HG03045 (cell line): Measurements from ENCODE around the gene ADARB2.
"Not testable (repeated sequence)": the region's sequence is repeated elsewhere in the genome, so short reads cannot be mapped to it uniquely, and the experiment has no call there.

Experiments
- ATAC-seq: cut with Tn5 transposase; IDR thresholded peaks from one replicate; pipeline ENCODE4 v1.9.1; 2021; ENCODE audit warnings: mild to moderate bottlenecking, moderate library complexity; ENCODE audit not compliant: unreplicated experiment

The ADARB2 gene

DNA sequence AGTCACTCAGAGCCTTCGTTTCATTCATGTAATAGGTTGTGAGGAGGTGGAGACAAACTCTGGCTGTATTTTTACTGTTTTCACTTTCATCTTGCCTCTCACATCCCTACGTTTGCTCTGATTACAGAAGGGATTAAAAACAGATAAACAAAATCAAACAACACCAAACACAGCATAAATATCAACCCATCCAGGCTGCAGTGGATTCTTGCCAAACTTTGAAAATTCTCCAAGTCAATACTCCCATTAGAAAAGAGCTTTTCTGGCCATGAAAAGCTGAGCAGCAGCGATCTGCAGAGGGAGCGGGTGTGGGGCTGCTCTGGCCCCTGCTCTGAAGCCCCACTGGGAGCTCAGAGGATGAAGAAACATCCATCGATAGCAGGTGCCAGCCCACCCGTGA lies 397.9 kb downstream of the ADARB2 start:
- ATAC-seq = no peak

DNA sequence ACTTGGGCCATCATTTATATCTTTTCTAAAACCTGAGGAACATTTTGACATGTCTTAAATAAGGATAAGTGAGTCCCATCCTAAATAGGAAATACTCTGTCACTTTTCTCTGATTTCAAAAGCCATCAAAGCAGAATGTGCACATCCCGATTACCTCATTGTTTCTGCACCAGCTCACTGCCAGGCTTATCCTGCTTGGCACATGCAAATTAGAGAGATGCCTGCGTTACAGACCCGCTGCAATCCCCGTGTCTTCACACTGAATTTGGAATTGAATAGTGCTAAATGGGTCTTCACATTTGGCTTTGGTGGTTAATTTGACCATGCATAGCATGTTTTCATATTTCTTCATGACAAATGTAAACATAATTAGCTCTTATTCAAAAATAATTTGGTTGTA lies 401.7 kb downstream of the ADARB2 start:
- no peak for ATAC-seq

DNA sequence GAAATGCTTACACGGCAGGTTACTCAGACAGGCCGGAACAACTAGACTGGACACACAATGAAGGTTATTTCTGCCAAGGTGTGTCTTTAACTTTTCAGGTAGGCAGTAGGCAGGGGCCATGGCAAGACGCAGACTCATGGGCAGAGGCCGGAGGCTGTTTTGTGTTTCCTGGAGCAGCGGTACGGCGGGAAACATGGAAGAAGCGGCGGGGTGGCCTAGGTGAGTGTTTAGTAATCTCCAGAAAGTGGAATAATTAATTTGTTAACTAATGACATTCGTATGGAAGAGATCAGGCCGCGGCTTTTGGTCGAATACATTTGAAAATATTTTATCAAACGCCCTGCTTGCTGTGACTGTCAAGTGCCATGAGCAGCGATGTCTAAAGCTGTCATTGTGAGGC lies 403.3 kb downstream of the ADARB2 start:
- no peak for ATAC-seq

DNA sequence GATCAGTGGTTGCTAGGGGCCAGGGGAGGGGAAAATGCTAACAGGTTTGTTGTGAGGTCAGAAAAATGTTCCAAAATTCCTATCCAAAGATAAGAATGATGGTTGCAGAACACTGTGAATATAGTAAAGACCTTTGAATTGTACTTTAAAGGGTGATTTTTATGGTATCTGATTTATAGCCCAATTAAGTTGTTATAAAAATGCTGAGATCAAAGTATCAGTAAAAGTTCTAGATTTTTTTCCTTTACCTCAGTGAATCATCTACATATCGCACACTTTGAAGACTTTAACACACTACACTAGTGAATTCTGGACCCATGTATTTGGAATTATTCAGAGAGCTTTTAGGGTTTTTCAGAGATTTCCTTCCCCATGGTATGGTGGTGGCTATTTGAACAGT lies 405.8 kb downstream of the ADARB2 start:
- no peak for ATAC-seq

DNA sequence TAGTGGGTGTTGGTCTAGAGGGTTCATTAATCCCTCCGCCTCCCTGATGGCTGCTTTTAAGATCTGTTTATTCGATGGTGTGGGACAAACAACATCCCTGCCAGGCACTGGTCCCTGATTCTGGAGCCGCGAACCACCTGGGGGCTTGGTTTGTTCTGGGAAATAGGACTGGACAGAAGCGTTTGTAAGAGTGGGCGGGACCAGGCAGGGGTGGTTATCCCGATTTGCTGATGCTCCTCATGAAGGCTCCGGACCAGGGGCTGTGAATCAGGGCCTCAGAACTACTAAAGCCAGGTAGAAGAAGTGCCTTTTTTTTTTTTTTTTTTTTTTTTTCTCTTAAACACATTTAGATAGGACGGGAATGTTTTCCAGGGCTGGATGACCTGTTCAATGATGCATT lies 407.7 kb downstream of the ADARB2 start:
- ATAC-seq = no peak

DNA sequence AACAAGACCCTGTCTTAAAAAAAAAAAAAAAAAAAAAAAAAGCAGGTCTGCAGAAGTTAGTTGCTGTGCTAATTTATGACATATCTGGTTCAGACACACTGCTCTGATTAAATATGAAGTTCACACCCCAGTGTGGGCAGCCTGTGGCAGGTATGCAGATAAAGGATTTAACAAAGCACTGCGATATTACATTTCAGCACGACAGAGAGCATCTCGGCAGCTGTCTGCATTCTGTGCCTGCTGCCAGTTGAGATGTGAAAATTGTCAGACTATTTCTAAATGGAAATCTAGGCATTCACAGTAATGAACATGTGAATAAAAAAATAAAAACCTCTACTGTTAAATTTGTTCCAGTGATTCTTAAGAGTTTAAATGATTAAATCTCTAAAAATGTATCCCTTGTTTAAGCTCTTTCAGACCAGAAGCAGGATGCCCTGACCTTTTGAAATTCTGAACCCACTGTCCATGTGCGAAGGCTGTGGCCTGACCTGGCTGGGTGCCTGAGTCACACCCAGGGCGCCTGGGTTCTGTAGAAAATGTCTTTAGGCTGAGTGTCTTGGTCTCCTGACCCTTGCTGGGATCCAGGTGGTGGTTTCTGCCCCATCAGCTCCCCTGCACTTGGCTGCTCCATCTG lies 408.2 kb downstream of the ADARB2 start:
- no peak for ATAC-seq

DNA sequence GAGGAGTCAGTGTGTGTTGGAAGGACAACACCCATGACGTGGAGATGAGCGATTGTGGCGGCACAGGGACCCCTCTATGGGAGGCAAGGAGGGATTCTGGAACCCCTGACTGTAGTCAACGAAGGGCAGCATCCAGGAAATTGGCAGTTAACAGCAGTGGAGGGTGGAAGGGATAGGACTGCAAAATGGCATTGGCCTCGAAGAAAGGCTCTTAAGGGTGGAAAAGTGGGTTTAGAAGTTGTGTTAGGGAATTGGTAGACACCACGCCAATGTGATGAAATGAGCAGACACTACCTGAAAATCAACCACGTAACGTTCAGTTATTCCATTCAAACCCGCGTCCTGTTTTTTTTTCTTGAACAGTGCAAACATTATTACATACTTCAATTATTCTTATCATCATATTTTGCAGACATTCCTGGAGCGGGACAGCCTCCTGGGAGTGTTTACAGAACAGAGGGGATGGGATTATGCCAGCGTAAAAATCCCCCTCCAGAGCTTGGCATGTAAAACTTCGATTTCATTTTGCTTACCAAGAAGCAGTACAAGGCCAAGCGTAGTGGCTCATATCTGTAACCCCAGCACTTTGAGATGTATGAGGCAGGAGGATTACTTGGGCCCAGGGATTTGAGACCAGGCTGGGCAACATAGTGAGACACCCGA lies 409.0 kb downstream of the ADARB2 start:
- no peak for ATAC-seq

DNA sequence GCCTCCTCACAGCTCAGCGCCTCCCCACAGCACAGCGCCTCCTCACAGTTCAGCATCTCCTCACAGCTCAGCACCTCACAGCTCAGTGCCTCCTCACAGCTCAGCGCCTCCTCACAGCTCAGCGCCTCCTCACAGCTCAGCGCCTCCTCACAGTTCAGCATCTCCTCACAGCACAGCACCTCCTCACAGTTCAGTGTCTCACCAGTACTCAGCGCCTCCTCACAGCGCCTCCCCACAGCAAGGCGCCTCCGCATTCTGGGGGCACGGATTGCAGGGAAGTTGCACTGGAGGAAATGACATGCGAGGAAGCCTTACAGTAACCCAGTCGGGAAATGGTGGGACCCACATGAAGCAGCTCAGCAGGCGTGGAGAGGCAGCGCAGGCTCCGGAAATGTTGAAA lies 409.6 kb downstream of the ADARB2 start:
- no peak for ATAC-seq

DNA sequence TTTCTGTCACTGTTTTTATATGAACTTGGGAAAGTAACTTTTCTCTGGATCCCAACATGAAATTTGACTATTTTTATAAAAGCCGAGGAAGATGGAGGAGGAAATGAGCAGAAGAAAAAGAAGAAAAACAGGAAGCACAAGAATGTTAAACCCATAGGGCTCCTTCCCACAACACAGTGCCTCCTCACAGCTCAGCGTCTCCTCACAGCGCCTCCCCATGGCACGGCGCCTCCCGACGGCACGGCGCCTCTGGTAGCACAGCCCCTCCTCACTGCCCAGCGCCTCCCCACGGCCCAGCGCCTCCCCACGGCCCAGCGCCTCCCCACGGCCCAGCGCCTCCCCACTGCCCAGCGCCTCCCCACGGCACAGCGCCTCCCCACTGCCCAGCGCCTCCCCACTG lies 410.8 kb downstream of the ADARB2 start:
- not testable (repeated sequence) for ATAC-seq

DNA sequence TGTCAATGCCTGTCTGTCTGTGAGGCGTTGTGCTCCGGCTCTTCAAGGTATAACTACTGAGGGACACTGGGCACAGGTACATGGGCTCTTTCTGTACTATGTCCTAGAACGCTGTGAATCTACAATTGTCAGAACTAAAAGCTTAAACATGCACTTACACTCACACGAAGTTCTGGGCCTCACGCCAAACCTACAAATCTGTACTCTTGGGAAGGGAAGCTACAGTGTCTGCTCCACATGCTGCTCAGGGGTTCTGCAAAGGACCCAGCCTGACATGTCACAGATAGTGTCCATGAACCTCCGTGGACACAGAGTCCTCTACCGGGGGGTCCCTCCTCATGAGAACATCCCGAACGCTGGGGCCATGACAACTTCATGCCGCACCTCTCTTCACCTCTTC lies 412.4 kb downstream of the ADARB2 start:
- no peak for ATAC-seq

DNA sequence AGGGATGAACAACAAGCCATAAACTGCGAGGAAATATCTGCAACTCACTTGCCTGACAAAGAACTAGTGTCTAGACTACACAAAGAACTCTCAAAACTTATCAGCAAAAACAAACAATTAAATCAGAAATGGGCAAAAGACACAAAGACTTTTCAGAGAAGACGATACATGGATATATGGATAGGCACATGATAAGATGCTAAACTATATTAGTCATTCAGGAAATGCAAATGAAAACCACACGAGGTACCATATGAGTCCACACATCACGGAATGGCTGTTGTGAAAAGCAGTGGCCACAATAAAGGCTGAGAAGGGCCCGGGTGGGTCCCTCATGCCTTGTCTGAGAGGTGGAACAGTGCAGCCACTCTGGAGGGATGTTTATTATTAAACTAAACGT lies 413.4 kb downstream of the ADARB2 start:
- no peak for ATAC-seq

DNA sequence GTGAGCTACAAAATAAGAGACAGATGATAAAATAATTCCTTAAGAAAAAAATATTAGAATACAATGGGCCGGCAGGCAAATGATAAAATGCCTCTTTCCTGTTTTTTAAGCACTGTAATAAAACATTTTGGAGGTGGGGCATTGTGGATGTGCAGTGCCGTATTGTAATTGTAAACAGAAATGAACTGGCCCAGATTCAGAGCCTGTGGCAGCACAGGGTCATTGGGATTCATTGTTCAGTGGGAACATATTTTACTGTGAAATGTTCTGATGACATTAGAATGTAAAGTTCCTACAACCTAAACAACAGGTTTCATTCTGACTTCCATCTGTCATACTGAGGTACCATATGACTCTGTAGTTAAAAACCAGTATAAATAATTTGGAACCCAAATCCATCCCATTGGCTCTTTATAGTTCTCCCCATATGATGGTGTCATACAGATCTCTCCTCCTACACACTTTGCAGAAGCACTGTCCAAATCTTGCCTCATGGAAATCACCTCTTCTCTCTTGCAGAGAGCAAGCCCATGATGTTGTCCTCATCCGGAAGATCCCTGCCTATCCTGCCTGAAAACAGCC lies 416.5 kb downstream of the ADARB2 start:
- no peak for ATAC-seq

DNA sequence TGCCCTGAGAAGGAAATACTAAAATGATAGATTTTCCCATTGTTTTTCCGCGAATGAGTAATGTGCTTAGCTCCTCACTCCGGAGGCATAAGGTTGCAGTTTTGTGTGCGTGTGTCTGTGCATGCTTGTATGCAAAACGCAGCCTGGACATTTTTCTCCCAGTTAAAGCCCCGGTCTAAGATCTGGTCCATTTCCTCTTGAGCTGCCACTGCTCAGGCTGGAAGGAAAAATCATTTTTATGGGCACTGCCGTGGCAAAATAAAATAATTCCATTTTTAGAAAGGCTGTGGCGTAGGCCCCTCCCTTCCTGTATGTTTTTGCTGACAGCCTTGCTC lies 420.5 kb downstream of the ADARB2 start:
- no peak for ATAC-seq

DNA sequence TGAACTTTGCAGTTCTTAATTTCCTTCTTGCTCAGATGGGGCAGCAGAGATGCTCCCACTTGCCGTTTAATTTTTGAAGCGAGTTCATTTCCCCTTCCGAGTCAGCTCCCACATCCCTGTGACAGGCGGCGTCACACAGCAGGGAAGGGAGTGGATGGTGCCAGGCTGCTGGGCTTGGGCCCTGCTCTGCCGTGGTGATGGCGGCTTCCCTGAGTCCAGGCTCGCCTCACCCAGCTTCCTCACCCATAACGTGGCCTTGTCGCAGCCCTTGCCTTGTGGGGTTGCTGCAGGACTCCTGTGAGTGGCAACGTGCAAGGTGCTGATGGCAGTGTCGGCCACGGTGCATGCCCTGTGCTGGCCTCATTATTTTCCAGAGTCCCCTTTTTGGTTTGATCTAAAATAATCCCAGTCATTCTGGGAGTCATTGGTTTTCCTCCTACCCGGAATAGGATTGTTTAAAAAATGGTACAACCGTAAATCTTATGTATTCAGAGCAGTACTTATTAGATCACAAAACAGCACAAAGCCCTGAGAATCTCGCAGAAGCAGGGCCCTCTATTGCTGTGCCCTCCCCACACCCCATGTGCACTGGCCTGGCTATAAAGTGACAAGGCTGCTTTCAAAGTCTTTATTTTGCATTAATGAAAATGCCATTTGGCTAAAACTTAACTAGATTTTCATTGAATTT lies 421.1 kb downstream of the ADARB2 start:
- ATAC-seq = no peak

DNA sequence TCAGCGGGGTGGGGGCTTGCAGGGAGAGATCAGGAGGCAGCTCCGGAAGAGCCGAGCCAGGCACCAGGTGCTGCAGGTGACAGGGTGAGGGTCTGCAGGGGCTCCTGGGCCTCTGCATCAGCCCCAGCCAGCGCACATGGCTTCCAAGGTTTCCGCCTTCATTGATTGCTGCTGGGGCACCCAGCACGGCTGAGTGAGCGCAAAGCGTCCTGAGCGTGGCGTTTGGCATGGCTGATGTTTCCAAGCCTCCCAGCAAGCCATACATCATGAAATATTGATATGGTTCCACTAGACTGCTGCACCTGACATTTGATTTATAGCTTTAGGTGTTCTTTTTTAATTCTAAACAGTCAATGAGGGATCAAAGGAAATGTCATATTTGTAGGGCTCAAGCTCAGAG lies 422.1 kb downstream of the ADARB2 start:
- ATAC-seq = no peak

DNA sequence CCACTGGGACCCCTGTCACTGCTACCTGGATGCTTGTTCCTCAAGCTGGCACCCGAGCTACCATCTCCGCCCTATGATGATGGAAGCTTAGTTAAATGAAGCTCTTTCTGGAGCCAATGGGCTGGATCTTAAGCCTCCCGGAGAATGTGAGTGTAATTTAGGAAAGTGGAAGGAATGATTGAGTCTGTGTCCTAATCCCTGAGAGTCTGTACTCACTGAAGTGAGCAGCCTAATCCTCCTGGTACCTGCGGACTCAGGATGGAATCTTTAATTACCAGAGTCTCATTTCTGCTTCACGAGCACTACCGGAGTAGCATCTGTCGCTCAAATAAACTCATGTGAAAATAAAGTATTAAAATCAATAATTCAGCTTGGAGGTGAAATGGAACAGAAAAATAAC lies 425.6 kb downstream of the ADARB2 start:
- ATAC-seq = no peak

DNA sequence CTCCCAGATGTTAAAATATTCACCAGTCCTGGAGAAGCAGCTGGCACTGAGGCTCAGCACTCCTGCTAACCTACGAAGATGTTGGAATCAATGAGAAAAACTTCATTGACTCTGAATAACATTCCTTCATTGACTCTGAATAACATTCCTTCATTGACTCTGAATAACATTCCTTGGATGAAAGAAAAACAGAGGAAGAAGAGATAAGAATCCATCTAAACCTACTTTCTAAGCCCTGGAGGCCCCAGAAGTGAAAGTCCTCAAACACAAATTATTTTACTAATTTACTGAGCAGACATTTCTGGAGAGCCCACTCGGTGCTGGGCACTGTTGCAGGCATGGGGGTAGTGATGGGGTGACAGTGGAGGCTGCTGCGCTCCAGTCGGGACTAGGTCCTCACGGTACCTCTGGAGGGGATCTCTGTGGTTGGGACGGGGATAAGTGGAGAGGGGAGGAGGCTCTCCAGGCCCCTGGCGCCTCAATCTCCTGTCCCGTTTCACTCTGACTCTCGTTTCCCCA lies 427.0 kb downstream of the ADARB2 start:
- no peak for ATAC-seq

DNA sequence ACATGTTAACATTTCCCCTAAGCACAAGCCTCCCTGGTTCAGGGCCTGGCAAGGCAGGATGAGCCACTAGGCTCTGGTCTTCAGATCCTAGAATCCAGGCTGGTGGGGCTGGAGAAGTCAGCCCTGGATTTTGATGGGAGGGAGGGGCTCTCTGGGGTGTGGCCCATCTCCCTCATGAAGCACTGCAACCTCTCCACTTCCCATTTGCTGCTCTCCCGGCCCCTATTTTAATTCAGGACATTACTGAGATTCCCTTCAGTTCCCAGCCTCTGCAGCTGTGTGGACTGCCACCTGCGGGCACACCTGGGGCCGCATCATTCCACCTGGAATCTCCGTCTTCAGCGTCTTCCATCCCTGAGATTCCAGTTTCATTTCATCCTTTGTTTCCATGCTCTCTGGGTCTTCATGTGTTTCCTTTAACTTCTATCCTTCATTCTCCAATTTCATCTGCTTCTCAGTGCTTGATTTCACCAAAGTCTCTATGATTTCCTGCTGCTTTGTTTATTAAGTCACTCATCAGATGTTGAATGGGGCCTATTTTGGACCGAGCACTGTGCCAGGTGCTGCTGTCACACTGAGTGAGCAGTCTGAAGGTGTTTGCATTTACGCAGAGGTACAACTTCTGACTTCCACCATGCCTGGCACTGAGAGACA lies 427.6 kb downstream of the ADARB2 start:
- no peak for ATAC-seq

DNA sequence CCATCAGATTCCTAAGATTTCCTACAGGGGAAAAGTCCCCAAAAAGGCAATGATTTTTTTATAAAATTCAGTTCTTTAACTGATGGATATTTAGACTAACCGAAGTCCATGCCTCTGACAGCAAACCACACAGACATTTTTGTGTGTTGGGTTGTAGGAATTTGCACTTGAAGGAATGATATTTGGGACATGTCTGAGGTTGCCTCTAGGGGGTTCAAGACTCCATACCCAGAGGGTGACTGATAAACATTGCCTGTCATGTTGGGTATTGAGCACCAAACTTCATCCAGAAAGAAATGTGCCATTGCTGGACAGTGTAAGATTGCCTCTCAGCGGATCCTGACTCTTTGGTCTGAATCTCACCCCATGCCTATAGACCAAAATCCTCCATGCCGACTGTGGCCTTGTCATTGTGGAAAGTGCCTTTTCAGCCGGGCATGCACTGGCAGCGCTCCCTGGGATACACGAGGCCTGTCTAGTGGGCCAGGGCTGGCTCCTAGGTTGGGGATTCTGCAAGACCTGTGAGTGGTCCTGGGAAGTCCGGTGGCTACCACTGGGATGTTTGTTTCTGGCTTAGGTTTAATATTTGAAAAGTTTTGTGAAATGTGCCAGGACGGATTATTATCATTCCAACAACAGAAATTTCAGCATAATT lies 428.2 kb downstream of the ADARB2 start:
- no peak for ATAC-seq

DNA sequence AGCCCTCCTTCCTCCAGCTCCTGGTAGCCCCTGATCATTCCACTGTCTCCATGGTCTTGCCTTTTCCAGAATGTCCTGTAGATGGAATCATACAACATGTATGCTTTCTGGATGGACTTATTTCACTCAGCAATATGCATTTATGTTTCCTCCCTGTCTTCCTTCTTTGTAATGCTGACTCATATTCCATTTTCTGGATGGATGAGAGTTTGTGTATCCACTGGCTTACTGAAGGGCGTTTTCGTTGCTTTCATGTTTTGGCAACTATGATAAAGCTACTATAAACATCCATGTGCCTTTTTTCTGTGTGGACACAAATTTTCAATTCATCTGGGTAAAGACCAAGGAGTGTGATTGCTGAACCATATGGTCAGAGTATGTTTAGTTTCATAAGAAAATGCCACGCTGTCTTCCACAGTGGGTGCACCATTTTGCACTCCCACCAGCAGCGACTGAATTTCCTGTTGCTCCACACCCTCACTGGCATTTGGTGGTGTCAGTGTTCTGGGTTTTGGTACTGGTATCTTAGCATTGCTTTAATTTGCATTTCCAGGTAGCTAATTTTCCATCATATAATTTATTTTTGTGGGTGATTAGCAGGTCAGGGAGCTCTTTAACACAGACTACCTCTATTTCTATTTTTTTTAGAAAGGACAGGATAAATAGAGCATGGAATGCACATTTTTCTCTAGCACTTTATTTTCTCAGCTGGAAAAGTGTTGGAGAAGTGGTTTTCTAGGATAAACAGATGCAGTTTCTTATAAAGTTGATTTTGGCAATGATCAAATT lies 429.0 kb downstream of the ADARB2 start:
- ATAC-seq = no peak
